IMR-90 (cell line): ENCODE results near the gene USP4. TPM values are rescaled to one million over a fixed set of nuclear protein-coding genes. Genes with fewer than 3 reads are reported as not detected.

Experiments used
- ATAC-seq: fragments of 200-7000 bp; cut with Tn5 transposase; 2 replicates; pipeline ENCODE4 v1.9.1; 2020; ENCODE audit warnings: low read depth, mild to moderate bottlenecking, moderate library complexity
- BruUV-seq: library from RNA; stranded (reverse); fragments of 400-500 nt; replicated peaks from 2 replicates; lab custom pipeline; 2021; lab: Mats Ljungman, UMichigan
- CTCF ChIA-PET: fragments of 300-600 bp; formaldehyde crosslinking; extraction: SDS; loops from one replicate; lab custom pipeline; 2021; ENCODE audit warnings: antibody characterized with exemption; lab: Yijun Ruan, JAX
- POLR2A ChIA-PET: fragments of 300-600 bp; sonication (Branson Sonifier 250); formaldehyde crosslinking; loops from one replicate; lab custom pipeline; 2022; ENCODE audit warnings: antibody characterized with exemption; ENCODE audit not compliant: unreplicated experiment; lab: Charles Lee
- DNase-seq: peaks from one replicate; pipeline ENCODE4 v3.0.0; 2013
- H2AFZ ChIP-seq: replicated peaks from 2 replicates; pipeline ENCODE3; 2013; ENCODE audit warnings: low read length, mild to moderate bottlenecking; ENCODE audit not compliant: poor library complexity
- H2AK5ac ChIP-seq: 2 replicates; pipeline ENCODE4 v1.6.1; 2013; ENCODE audit warnings: low read depth, low read length, inconsistent platforms
- H2AK9ac ChIP-seq: replicated peaks from 2 replicates; pipeline ENCODE3; 2013; ENCODE audit warnings: mild to moderate bottlenecking, low read depth, low read length, moderate library complexity; ENCODE audit not compliant: poor library complexity
- H2BK120ac ChIP-seq: 2 replicates; pipeline ENCODE4 v1.6.1; 2013; ENCODE audit warnings: low read depth, low read length, inconsistent platforms
- H2BK15ac ChIP-seq: 3 replicates; pipeline ENCODE4 v1.6.1; 2013; ENCODE audit warnings: low read depth, low read length, inconsistent platforms
- H2BK20ac ChIP-seq: 2 replicates; pipeline ENCODE4 v1.6.1; 2013; ENCODE audit warnings: low read depth, mild to moderate bottlenecking, inconsistent platforms, low read length, moderate library complexity
- H2BK5ac ChIP-seq: 2 replicates; pipeline ENCODE4 v1.6.1; 2013; ENCODE audit warnings: mild to moderate bottlenecking, low read depth, low read length, inconsistent platforms; ENCODE audit not compliant: poor library complexity, severe bottlenecking
- H3K14ac ChIP-seq: replicated peaks from 2 replicates; pipeline ENCODE4 v1.6.1; 2013; ENCODE audit warnings: low read depth, low read length, inconsistent platforms
- H3K18ac ChIP-seq: 2 replicates; pipeline ENCODE4 v1.6.1; 2013; ENCODE audit warnings: low read depth, low read length, control low read depth
- H3K23ac ChIP-seq: 2 replicates; pipeline ENCODE4 v1.6.1; 2013; ENCODE audit warnings: low read depth, low read length, inconsistent platforms
- H3K27ac ChIP-seq: 2 replicates; pipeline ENCODE4 v1.5.1; 2013; ENCODE audit warnings: mild to moderate bottlenecking, control low read depth, low read length; ENCODE audit not compliant: insufficient read depth
- H3K27me3 ChIP-seq: 2 replicates; pipeline ENCODE4 v1.6.1; 2013; ENCODE audit warnings: low read length; ENCODE audit not compliant: control insufficient read depth, insufficient read depth
- H3K36me3 ChIP-seq: 2 replicates; pipeline ENCODE4 v1.6.1; 2013; ENCODE audit warnings: low read length, mixed read lengths; ENCODE audit not compliant: control insufficient read depth, insufficient read depth
- H3K4ac ChIP-seq: 2 replicates; pipeline ENCODE4 v1.6.1; 2013; ENCODE audit warnings: low read depth, low read length, inconsistent platforms
- H3K4me1 ChIP-seq: 2 replicates; pipeline ENCODE4 v1.6.1; 2013; ENCODE audit warnings: low read length, mixed read lengths; ENCODE audit not compliant: control insufficient read depth, insufficient read depth
- H3K4me2 ChIP-seq: 2 replicates; pipeline ENCODE4 v1.6.1; 2013; ENCODE audit warnings: low read depth, mild to moderate bottlenecking, control low read depth, low read length, moderate library complexity
- H3K4me3 ChIP-seq: 2 replicates; pipeline ENCODE4 v1.5.1; 2013; ENCODE audit warnings: low read depth, mild to moderate bottlenecking, control low read depth, low read length, moderate library complexity; ENCODE audit not compliant: insufficient read depth
- H3K56ac ChIP-seq: 2 replicates; pipeline ENCODE4 v1.6.1; 2013; ENCODE audit warnings: low read length, inconsistent platforms; ENCODE audit not compliant: insufficient read depth; ENCODE audit errors: extremely low read depth
- H3K79me1 ChIP-seq, 2 experiments: 2 replicates each; pipeline ENCODE4 v1.6.1; 2013; ENCODE audit warnings: low read length in 2 of 2, inconsistent platforms in 1 of 2, low read depth in 1 of 2
- H3K9ac ChIP-seq: 2 replicates; pipeline ENCODE4 v1.6.1; 2013; ENCODE audit warnings: low read depth, low read length, control low read depth
- H3K9me1 ChIP-seq: 2 replicates; pipeline ENCODE4 v1.6.1; 2013; ENCODE audit warnings: low read length, inconsistent platforms; ENCODE audit not compliant: insufficient read depth
- H3K9me3 ChIP-seq: 2 replicates; pipeline ENCODE4 v1.6.1; 2013; ENCODE audit warnings: low read length; ENCODE audit not compliant: control insufficient read depth, insufficient read depth
- H4K20me1 ChIP-seq: 2 replicates; pipeline ENCODE4 v1.6.1; 2013; ENCODE audit warnings: low read length, inconsistent platforms; ENCODE audit not compliant: insufficient read depth
- H4K5ac ChIP-seq: 2 replicates; pipeline ENCODE4 v1.6.1; 2013; ENCODE audit warnings: mild to moderate bottlenecking, low read depth, low read length, control low read depth
- H4K8ac ChIP-seq, 2 experiments: 2 replicates each; pipeline ENCODE4 v1.6.1; 2013; ENCODE audit warnings: low read depth in 2 of 2, low read length in 2 of 2, control low read depth in 1 of 2, inconsistent platforms in 1 of 2
- H4K91ac ChIP-seq: 2 replicates; pipeline ENCODE4 v1.6.1; 2013; ENCODE audit warnings: low read depth, low read length, inconsistent platforms; ENCODE audit not compliant: insufficient read depth
- SMC3 ChIP-seq: fragments of 150-350 bp; IDR thresholded peaks from 2 replicates; pipeline ENCODE4 v1.6.1; 2016; ENCODE audit warnings: low read depth, mild to moderate bottlenecking, antibody characterized with exemption, low read length, moderate library complexity
- WGBS, 2 experiments: methylation state at CpG; one replicate each; pipeline versions ENCODE4 v1.1.5 to v1.1.7; 2013; ENCODE audit warnings: missing lambda C conversion rate in 2 of 2; ENCODE audit not compliant: insufficient read length in 1 of 2; ENCODE audit errors: extremely low coverage in 2 of 2; 5-methylcytosine and 5-hydroxymethylcytosine counted together
- dilution Hi-C: fragments of 300-500 bp; cut with HindIII; formaldehyde crosslinking; loops from one replicate; pipeline ENCODE4 v1.14.3; 2018; ENCODE audit warnings: low sequenced_read_pairs; ENCODE audit not compliant: unreplicated experiment
- in situ Hi-C: fragments of 300-500 bp; cut with MboI; formaldehyde crosslinking; loops from 3 replicates; pipeline ENCODE4 v1.14.3; 2019; ENCODE audit warnings: low sequenced_read_pairs, inconsistent platforms, mixed read lengths
- intact Hi-C: fragments of 100-400 bp; cut with micrococcal nuclease; formaldehyde crosslinking; loops from 2 replicates; pipeline ENCODE4 v1.10.0; 2022
- polyA plus RNA-seq, 3 experiments: library from polyadenylated mRNA; depleted of rRNA; stranded (reverse); fragments of >200 nt; gene quantifications; 2 replicates each; pipeline ENCODE4 v1.2.3, GENCODE V29; 2012; ENCODE audit warnings: low replicate concordance in 1 of 3
- total RNA-seq: library from RNA; depleted of rRNA; stranded (reverse); fragments of >200 nt; gene quantifications from 2 replicates; pipeline ENCODE4 v1.2.3, GENCODE V29; 2012

The USP4 gene
- total and polyA plus RNA-seq, 2 of the 4 experiments (the other 2 are of a cell fraction), result 29.9 to 42.3 TPM

GRCh38 chr3:49387721-49388120, 47.9 kb upstream of the USP4 start:
- Histone ChIP-seq H3K18ac (no peak overlapping the region), H2BK5ac (peak overlapping the region; percentile 35), H2AK5ac (no peak overlapping the region), H2AK9ac (no peak overlapping the region), H4K5ac (no peak overlapping the region), H3K27ac (no peak overlapping the region), H3K4me3 (no peak overlapping the region), H4K91ac (no peak overlapping the region), H2BK120ac (no peak overlapping the region), H3K56ac (no peak overlapping the region), H4K20me1 (peaks cover 99% of the 10 kb centered on the region), H2BK15ac (no peak overlapping the region), H3K4me2 (no peak overlapping the region), H3K4ac (no peak overlapping the region), H2BK20ac (no peak overlapping the region), H3K27me3 (no peaks in the 10 kb centered on the region), H2AFZ (no peak overlapping the region), H3K9ac (no peak overlapping the region), H3K14ac (no peak overlapping the region), H4K8ac (no peak overlapping the region), H3K79me1 (peaks cover 0 to 43% of the 10 kb centered on the region in 2 experiments; a peak in 2 of 4 replicates), H3K36me3 (peaks cover 8% of the 10 kb centered on the region), H3K9me1 (peaks cover 18% of the 10 kb centered on the region), H3K23ac (no peak overlapping the region), H3K4me1 (peaks cover 10% of the 10 kb centered on the region), H3K9me3 (no peaks in the 10 kb centered on the region)
- POLR2A ChIA-PET, result no interaction called here
- no TSS peak for BruUV-seq
- TF ChIP-seq SMC3, result no peak
- DNase-seq (peak; percentile 69), ATAC-seq (peak; percentile 77)
- in situ Hi-C loops (no loop called here), dilution Hi-C loops (no loop called here), intact Hi-C loops (no loop called here)
- no CpG with 5 or more reads among the region's 2 CpGs for WGBS, 2 experiments
- CTCF ChIA-PET, result no interaction called here
